Head of caudate nucleus (tissue), 42 donors: Measurements from ENCODE around the gene SEC16A.
"Not testable (repeated sequence)": the region's sequence is repeated elsewhere in the genome, so short reads cannot be mapped to it uniquely, and the experiment has no call there.

Source experiments
- DNase-seq, 42 donors: peaks; one replicate each; pipeline versions ENCODE4 v3.0.0 to v3.0.0-alpha.2; 2020 to 2021; ENCODE audit warnings: mixed read lengths in 7 of 42
- intact Hi-C: fragments of 100-400 bp; cut with DNase I; formaldehyde crosslinking; loops from one replicate; pipeline ENCODE4 v1.15.0; 2022

The SEC16A gene

GRCh38 chr9:136419092-136419420 is 63.8 kb downstream of the SEC16A start:
- intact Hi-C loops, result no loop called here

DNA sequence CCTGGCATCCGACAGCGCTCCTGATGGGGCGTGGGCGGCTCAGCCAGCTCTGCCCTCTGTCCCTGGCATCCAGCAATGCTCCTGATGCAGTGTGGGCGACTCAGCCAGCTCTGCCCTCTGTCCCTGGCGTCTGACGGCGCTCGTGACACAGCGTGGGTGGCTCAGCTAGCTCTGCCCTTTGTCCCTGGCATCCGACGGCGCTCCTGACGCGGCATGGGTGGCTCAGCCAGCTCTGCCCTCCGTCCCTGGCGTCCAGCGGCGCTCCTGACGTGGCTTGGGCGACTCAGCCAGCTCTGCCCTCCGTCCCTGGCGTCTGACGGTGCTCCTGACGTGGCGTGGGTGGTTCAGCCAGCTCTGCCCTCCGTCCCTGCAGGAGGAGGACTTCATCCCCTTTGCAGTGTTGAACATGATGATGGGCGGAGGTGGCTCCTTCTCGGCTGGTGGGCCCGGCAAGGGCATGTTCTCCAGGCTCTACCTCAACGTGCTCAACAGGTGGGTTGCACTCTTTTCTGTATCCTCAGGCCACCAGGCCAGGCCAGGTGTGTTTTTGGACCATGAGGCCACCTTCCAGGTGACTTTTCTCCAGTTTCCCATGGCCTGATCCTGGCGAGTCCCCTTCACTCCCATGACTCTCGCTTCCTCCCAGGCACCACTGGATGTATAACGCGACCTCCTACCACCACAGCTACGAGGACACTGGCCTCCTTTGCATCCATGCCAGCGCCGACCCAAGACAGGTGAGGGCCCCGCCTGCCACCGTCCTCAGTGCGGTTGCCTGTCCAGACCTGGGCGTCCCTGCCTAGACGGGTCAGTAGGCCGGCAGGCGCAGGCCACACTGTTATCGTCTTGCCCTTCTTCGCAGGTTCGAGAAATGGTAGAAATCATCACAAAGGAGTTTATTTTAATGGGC is 64.4 kb downstream of the SEC16A start:
- no peak for DNase-seq
- intact Hi-C loops, result no loop called here

More at GRCh38 chr9:136419092-136419420, 63.8 kb downstream of the SEC16A start:
- DNase-seq, result no peak

GRCh38 chr9:136416914-136417313 is 65.9 kb downstream of the SEC16A start:
- intact Hi-C loops, result no loop called here
- DNase-seq, result no peak

GRCh38 chr9:136416427-136416826 is 66.4 kb downstream of the SEC16A start:
- intact Hi-C loops, result no loop called here
- no peak for DNase-seq

DNA sequence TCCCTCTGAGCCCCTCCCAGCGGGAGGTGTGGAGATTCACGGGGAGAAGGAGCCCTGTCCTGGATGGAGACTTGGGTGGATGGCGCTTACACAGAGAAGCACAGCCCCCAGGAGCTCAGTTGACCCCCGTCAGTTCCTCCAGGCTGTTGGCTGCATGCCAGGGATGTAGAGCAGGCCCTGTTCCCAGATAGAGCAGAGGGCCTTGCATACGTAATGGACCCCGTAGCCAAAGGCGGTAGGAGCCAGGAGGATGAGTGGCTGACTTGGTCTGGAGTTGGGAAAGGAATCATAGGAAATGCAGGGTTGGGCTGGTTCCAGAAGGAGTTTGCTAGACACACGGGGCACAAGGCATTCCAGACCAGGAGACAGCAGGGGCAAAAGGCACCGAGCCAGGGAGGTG is 69.9 kb downstream of the SEC16A start:
- peak in 5 of 42 donors; percentile 13 to 51 (median 34) for DNase-seq
- intact Hi-C loops, result no loop called here

GRCh38 chr9:136411378-136411777 is 71.5 kb downstream of the SEC16A start:
- intact Hi-C loops, result no loop called here
- no peak for DNase-seq

DNA sequence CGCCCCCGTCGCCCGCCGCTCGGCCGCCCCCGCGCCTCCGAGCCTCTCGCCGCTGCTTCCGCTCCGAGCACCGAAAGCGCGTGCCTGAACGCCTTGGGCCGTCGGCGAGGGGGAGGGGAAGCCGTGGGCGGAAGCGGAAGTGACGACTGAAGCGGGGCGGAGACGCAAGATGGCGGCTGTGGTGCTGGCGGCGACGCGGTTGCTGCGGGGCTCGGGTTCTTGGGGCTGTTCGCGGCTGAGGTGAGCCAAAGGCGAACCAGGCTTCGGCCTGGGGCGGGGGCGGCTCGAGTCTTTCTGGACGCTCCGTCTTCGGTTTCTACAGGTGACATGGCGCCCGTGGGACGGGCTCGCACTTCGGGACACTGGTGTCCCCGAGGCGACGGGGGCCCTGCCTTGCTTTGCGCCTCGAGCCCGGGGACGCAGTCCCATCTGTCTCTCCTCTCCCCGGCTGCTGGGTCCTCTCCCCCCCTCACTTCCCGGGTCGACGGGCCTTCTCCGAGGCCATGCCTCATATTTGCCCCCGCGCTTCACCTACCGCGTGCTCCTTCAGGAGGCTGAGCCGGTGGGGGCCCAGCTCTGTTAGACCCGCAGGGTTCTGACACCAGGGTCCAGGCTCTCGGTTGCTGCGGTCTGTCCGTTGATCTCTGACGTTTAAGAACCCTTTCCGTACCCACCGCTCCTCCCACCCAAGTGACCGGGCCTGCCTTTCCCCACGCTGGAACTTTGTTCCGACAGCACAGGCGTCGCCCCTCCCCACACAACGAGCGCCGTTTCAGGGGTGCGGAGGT is 72.1 kb downstream of the SEC16A start, which contains the start of the genes ENTR1 and PMPCA:
TSS of gene ENTR1 (minus strand) at position 115 of the 788 bp plus-strand sequence. CDS start 217 bp downstream, outside the sequence.
TSS of gene PMPCA (plus strand) at position 159 of the 788 bp plus-strand sequence. CDS start at position 170, 11 bp downstream.
- peak; percentile 82 to 98 (median 93) for DNase-seq
- intact Hi-C loops, result no loop called here

GRCh38 chr9:136409557-136410455 is 73.0 kb downstream of the SEC16A start:
- intact Hi-C loops, result no loop called here
- DNase-seq, result peak in 33 of 42 donors; percentile 14 to 60 (median 35)

- intact Hi-C loops, result no loop called here
- peak in 14 of 42 donors; percentile 20 to 74 (median 38) for DNase-seq
These were observed 74.9 kb downstream of the SEC16A start for GRCh38 chr9:136407911-136408310.

DNA sequence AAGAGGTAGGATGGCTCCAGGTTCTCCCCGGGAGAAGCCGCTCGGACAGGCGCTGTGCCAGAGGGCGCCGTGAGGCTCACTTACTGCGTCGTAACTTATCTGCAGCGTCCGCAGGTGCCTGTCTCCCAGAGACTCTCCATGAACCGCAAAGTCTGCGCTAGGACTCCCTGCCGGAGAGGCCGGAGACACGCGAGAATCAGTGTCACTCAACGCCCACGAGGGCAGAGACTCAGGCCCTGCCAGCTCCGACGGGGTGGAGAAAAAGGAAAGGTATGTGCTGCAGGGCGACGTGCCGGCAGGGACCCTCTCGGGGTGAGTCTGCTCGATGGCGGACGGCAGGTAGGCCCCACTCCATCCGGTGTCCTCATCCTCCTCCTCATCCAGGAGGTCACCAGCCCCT is 75.8 kb downstream of the SEC16A start:
- DNase-seq, intact Hi-C loops: not testable (repeated sequence)

DNA sequence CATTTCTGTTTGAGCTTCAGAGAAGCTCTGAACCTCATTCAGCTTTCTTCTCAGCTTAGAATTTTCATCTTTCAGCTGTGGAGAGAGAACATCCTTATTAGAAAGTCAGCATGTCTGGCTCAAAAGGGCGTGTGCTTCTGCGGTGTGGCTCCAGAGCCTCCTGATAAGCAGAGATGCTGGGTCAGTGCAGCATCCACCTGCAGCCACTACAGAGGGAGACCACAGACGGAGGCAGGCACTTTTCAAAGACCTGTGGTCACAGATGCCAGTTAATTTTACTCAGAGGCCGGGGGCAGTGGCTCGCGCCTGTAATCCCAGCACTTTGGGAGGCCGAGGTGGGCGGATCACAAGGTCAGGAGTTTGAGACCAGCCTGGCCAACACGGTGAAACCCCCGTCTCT is 76.9 kb downstream of the SEC16A start:
- intact Hi-C loops, DNase-seq: not testable (repeated sequence)

- intact Hi-C loops, result no loop called here
These were observed 77.4 kb downstream of the SEC16A start for GRCh38 chr9:136405481-136405880.

DNA sequence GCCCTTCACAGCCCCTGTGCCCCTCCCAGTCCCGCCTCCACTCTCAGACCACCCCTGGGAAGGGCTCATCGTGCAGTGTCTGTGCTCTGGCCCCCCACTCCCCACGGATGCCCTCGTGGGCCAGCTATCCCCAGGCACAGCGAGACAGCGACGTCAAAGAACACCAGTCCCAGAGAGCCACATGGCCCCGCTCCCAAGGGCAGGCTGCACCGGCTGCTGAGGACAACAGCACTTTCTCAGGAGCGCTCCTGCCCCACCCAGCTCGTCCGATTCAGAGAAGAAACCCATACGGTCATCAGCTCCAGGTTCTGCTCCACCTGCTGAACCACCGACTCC is 78.1 kb downstream of the SEC16A start:
- intact Hi-C loops, result loop anchor here (5.0 kb wide), 2 partner anchors 38 to 42 kb away; partner anchors contain the start of gene DNLZ
- DNase-seq, result no peak

More at GRCh38 chr9:136405481-136405880, 77.4 kb downstream of the SEC16A start:
- no peak for DNase-seq

- intact Hi-C loops, result loop anchor here (5.0 kb wide), 2 partner anchors 38 to 42 kb away; partner anchors contain the start of gene DNLZ
- DNase-seq, result no peak
These were observed 78.7 kb downstream of the SEC16A start for GRCh38 chr9:136403915-136404800.

- intact Hi-C loops, result loop anchor here (5.0 kb wide), 2 partner anchors 39 to 41 kb away; partner anchors contain the start of gene DNLZ
- DNase-seq, result no peak
These were observed 79.3 kb downstream of the SEC16A start for GRCh38 chr9:136403538-136403914.

DNA sequence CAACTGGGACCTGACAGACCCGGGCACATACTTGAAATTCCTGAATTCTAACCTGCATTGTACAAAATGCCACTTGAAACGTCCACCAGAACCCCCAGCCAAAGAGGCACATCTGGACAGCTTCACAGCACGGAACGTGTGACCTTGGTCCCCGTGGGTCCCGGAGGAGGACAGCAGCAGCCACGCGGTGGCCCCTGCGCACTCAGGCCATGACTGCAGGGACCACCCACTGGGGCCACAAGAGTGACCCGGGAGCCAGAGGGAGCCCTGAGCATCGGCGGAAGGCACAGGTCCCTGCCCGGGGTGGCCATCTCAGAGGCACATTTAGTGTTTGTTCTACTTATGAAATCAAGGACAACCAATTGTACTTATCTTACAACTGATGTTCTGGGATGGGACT is 80.8 kb downstream of the SEC16A start:
- no peak for DNase-seq
- intact Hi-C loops, result loop anchor here (5.0 kb wide), 2 partner anchors 40 kb away; partner anchors contain the start of gene DNLZ

- intact Hi-C loops, result loop anchor here (5.0 kb wide), 2 partner anchors 39 to 41 kb away; partner anchors contain the start of gene DNLZ
- DNase-seq, result no peak
These were observed 81.5 kb downstream of the SEC16A start for GRCh38 chr9:136401173-136401922.
